Esophagus muscularis mucosa (tissue), 4 donors: ENCODE results near the gene ZNF618.

Experiments
- EP300 ChIP-seq: sonication (generic); formaldehyde crosslinking; IDR thresholded peaks from one replicate; pipeline ENCODE4 v1.6.1; 2017; ENCODE audit warnings: antibody characterized with exemption
- POLR2A ChIP-seq: fragments of 450-650 bp; IDR thresholded peaks from one replicate; pipeline ENCODE4 v1.6.1; 2017; ENCODE audit warnings: antibody characterized with exemption, moderate library complexity, mild to moderate bottlenecking, low read depth
- TF ChIP-seq, protein P1 (sequence below), 3 experiments: fragments of 200-600 bp in 2 of 3; fragments of 450-650 bp in 1 of 3; sonication (generic) in 2 of 3; IDR thresholded peaks; one replicate each; pipeline ENCODE4 v1.5.1; 2017 to 2019; ENCODE audit warnings: antibody characterized with exemption in 3 of 3, mild to moderate bottlenecking in 2 of 3, moderate library complexity in 1 of 3

DNA sequence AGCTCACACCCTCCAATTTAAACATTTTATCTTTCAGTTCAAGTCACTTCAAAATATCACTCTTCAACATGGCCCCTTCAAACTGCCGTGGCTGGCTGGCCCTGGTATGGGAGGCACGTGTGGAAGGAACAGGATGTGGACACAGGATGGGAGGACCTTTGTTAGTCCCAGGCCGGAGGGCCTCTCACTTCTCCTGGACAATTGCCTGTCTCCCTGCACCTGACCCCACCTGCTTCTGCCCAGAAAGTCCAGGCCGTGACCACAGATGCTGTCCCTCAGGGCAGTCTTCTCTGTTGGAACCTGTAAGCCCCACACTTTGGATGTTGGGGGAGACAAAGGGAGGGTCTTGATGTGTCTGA, 182.6 kb downstream of the ZNF618 start:
- TF ChIP-seq, protein P1, sequence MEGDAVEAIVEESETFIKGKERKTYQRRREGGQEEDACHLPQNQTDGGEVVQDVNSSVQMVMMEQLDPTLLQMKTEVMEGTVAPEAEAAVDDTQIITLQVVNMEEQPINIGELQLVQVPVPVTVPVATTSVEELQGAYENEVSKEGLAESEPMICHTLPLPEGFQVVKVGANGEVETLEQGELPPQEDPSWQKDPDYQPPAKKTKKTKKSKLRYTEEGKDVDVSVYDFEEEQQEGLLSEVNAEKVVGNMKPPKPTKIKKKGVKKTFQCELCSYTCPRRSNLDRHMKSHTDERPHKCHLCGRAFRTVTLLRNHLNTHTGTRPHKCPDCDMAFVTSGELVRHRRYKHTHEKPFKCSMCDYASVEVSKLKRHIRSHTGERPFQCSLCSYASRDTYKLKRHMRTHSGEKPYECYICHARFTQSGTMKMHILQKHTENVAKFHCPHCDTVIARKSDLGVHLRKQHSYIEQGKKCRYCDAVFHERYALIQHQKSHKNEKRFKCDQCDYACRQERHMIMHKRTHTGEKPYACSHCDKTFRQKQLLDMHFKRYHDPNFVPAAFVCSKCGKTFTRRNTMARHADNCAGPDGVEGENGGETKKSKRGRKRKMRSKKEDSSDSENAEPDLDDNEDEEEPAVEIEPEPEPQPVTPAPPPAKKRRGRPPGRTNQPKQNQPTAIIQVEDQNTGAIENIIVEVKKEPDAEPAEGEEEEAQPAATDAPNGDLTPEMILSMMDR (IDR thresholded peaks at IDR 0.05) = no peak
- TF ChIP-seq POLR2A (no peak), EP300 (no peak)
